HL-60 (cell line): Measurements from ENCODE around the gene COMP.
A peak's percentile ranks its signal among the peaks of the same experiment; 100 is the strongest.

Source experiments
- DNase-seq, 2 experiments: peaks; one replicate each; pipeline ENCODE4 v3.0.0-alpha.2; 2010 to 2020; ENCODE audit warnings: low read depth in 1 of 2, low spot score in 1 of 2
- H3K27ac ChIP-seq: fragments of 250-450 bp; sonication (Bioruptor Pico); replicated peaks from 2 replicates; pipeline ENCODE4 v1.5.1; 2020; ENCODE audit warnings: mild to moderate bottlenecking, moderate library complexity
- H3K27me3 ChIP-seq: fragments of 250-450 bp; sonication (Bioruptor Pico); 2 replicates; pipeline ENCODE4 v1.5.1; 2021; ENCODE audit warnings: mild to moderate bottlenecking, moderate library complexity; ENCODE audit not compliant: insufficient read depth, poor library complexity, severe bottlenecking
- H3K4me3 ChIP-seq: replicated peaks from 2 replicates; pipeline ENCODE4 v1.5.1; 2011; ENCODE audit warnings: mild to moderate bottlenecking, control low read depth, low read length; ENCODE audit not compliant: insufficient read depth
- CTCF ChIP-seq: IDR thresholded peaks from one replicate; pipeline ENCODE4 v1.5.1; 2011; ENCODE audit warnings: low read length, control low read depth, inconsistent platforms; ENCODE audit not compliant: insufficient read depth
- GABPA ChIP-seq: IDR thresholded peaks from 2 replicates; pipeline ENCODE4 v1.6.1; 2012; ENCODE audit warnings: low read depth
- POLR2AphosphoS5 ChIP-seq: IDR thresholded peaks from 2 replicates; pipeline ENCODE4 v1.6.1; 2012; ENCODE audit warnings: low read depth
- REST ChIP-seq: IDR thresholded peaks from 2 replicates; pipeline ENCODE4 v1.6.1; 2012; ENCODE audit warnings: low read depth; ENCODE audit not compliant: insufficient replicate concordance
- SPI1 ChIP-seq: IDR thresholded peaks from 2 replicates; pipeline ENCODE4 v1.6.1; 2012; ENCODE audit warnings: low read depth, mild to moderate bottlenecking, borderline replicate concordance

Gene COMP

GRCh38 chr19:18832306-18833140 is 41.4 kb upstream of the COMP start:
- H3K27ac ChIP-seq, result peak overlapping the region; percentile 74
- DNase-seq, result peak in 1 of 2 experiments; percentile 15
- peak overlapping the region; percentile 76 for H3K4me3 ChIP-seq
- no peak for TF ChIP-seq REST
- TF ChIP-seq GABPA, result no peak
- TF ChIP-seq POLR2AphosphoS5, result no peak
- no peak for TF ChIP-seq CTCF
- no peak for TF ChIP-seq SPI1
- H3K27me3 ChIP-seq, result no peaks in the 10 kb centered on the region

- Histone ChIP-seq H3K27ac (peak within 1 kb of the TSS; percentile 74), H3K27me3 (no peaks in the 10 kb centered on the region), H3K4me3 (peak within 1 kb of the TSS; percentile 76)
- DNase-seq, result peak; percentile 87 to 95
- TF ChIP-seq GABPA (no peak), SPI1 (peak; percentile 8; the same call in 1 of the 2 replicates), POLR2AphosphoS5 (peak; percentile 78), REST (peak; percentile 59)
These were observed 40.6 kb upstream of the COMP start, which contains the start of gene UPF1 for GRCh38 chr19:18831524-18832305. Gene UPF1, plus strand, starts transcription at chr19:18831959. Its CDS starts 251 bp downstream, at chr19:18832210.

GRCh38 chr19:18830488-18830887 is 39.4 kb upstream of the COMP start:
- no peak for TF ChIP-seq SPI1
- TF ChIP-seq POLR2AphosphoS5, result no peak
- TF ChIP-seq CTCF, result no peak
- TF ChIP-seq GABPA, result no peak
- TF ChIP-seq REST, result no peak
- Histone ChIP-seq H3K27me3 (no peaks in the 10 kb centered on the region), H3K27ac (no peak overlapping the region), H3K4me3 (no peak overlapping the region)
- no peak for DNase-seq
